NCI-H2029 (cell line): ENCODE measurements around the gene ME3.
"Not testable (repeated sequence)": the region's sequence is repeated elsewhere in the genome, so short reads cannot be mapped to it uniquely, and the experiment has no call there.

Experiments
- DNase-seq: peaks from one replicate; lab custom pipeline; 2025; lab: John Stamatoyannopoulos, UW

ME3 gene

GRCh38 chr11:86587264-86588193, 84.9 kb downstream of the ME3 start:
- no peak for DNase-seq

GRCh38 chr11:86586307-86586706, 86.1 kb downstream of the ME3 start:
- DNase-seq: no peak

GRCh38 chr11:86582898-86583297, 89.5 kb downstream of the ME3 start:
- no peak for DNase-seq

- no peak for DNase-seq
These were observed 91.9 kb downstream of the ME3 start for GRCh38 chr11:86580535-86580934.

- no peak for DNase-seq
These were observed 93.0 kb downstream of the ME3 start for GRCh38 chr11:86579406-86579731.

- no peak for DNase-seq
These were observed 93.5 kb downstream of the ME3 start for GRCh38 chr11:86578727-86579405.

GRCh38 chr11:86577644-86578636, 94.5 kb downstream of the ME3 start:
- peak; percentile 17 for DNase-seq

- DNase-seq: no peak
These were observed 95.3 kb downstream of the ME3 start for GRCh38 chr11:86576946-86577624.

- peak; percentile 22 for DNase-seq
These were observed 96.5 kb downstream of the ME3 start for GRCh38 chr11:86575927-86576326.

GRCh38 chr11:86575208-86575855, 97.1 kb downstream of the ME3 start:
- no peak for DNase-seq

- no peak for DNase-seq
These were observed 97.8 kb downstream of the ME3 start for GRCh38 chr11:86574493-86575207.

- DNase-seq: no peak
These were observed 101.0 kb downstream of the ME3 start for GRCh38 chr11:86571273-86571948.

- no peak for DNase-seq
These were observed 102.0 kb downstream of the ME3 start for GRCh38 chr11:86570451-86570850.

GRCh38 chr11:86570020-86570419, 102.4 kb downstream of the ME3 start:
- DNase-seq: no peak

- no peak for DNase-seq
These were observed 103.3 kb downstream of the ME3 start for GRCh38 chr11:86569109-86569508.

- DNase-seq: no peak
These were observed 106.6 kb downstream of the ME3 start for GRCh38 chr11:86565801-86566312.

- no peak for DNase-seq
These were observed 107.0 kb downstream of the ME3 start for GRCh38 chr11:86565388-86565787.

GRCh38 chr11:86562842-86563241, 109.6 kb downstream of the ME3 start:
- DNase-seq: not testable (repeated sequence)

GRCh38 chr11:86559311-86559945, 113.0 kb downstream of the ME3 start:
- no peak for DNase-seq
